Measurements from ENCODE around the gene RGS19. TPM values are rescaled to one million over a fixed set of nuclear protein-coding genes. Genes with fewer than 3 reads are reported as not detected.

Gene RGS19
- total RNA-seq, 1 experiment from 2014 or later, result 18.5 TPM

DNA sequence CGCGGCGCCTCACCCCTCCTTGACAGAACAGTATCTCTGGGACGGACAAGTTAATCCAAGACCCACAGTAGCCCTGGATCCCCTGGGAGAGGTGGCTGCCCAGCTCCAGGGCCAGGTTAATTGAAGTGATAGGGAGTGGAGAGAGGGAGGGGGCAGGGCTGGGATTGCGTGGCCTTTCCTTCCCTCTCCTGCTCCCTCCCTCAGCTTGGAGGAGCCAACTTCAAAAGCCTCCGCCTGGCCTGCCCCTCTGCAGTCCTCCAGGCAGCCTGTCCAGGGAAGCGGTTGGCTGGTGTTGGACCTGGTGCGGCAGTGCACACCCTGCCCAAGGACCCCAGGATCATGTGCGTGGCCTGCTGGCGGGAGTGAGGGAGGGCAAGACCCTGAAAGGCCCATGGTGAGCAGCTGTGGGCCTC lies 43.4 kb downstream of the RGS19 start, which contains the start of gene C20orf204:
Gene C20orf204 (plus strand): TSS at position 250 of the 413 bp plus-strand sequence. CDS start 142 bp downstream, at position 392.
- no peak for DNase-seq (ENCODE audit: low spot score)

DNA sequence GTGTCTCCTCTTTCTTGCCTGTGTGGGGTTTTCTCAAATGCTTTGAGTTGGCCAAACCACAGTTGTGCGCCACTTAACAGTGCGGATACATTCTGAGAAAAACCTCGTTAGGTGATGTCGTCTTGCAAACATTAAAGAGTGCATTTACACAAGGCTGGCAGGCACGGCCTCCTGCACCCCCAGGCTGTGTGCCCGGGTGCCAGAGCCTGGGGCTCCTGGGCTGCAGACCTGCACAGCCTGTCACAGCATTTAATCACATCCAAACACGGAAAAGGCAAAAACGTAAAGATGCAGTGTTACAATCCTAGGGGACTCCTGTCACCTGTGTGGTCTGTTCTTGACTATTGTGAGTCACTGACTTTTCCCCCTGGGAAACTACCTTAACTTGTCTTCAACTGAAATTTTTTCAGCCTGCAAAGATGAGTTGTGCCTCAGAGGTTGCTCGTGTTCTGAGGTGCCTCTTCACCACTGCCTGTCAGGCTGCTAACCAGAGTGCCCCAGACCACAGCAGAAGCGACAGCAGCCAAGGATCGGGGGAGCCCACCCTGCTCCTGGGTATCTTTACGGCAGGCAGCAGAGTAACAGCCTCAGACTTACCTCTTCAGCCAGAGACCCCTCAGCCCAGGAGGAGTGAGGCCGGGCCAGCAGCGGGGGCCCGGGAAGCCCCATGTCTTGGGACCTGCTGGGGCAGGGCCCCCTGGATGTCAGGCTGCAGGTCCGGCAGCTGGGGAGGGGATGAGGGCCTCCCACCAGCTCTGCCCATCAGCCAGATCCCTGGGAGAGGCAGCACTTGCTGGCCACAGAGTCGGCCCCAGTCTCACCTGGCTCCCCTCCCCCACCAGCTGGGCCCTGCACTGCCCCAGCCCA lies 44.0 kb downstream of the RGS19 start:
- no peak for DNase-seq (ENCODE audit: low spot score)

DNA sequence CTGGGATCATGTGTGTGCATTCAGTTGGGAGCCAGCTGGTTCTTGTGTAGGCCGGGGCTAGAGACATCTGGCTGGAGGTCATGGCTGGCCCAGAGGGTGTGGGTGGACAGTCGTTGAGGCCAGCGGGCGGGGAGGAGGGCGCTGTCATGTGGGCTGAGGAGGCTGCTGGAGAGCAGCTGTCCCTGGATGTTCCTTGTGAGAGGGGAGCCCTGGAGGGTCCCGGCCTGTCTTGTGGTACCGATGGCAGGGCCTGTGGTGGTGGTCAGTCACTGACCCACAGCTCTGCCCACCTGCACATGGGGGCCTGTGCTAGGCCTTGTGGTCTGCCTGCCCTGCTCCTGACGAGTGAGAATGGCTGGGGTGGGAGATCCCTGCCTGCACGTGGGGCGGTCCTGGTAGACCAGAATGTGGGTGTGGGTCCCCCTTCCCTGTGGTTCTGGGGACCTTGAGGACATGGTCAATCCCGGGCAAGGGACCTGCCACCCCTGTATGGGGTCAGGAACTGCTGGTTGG lies 45.3 kb downstream of the RGS19 start:
- DNase-seq (ENCODE audit: low spot score), result no peak

DNA sequence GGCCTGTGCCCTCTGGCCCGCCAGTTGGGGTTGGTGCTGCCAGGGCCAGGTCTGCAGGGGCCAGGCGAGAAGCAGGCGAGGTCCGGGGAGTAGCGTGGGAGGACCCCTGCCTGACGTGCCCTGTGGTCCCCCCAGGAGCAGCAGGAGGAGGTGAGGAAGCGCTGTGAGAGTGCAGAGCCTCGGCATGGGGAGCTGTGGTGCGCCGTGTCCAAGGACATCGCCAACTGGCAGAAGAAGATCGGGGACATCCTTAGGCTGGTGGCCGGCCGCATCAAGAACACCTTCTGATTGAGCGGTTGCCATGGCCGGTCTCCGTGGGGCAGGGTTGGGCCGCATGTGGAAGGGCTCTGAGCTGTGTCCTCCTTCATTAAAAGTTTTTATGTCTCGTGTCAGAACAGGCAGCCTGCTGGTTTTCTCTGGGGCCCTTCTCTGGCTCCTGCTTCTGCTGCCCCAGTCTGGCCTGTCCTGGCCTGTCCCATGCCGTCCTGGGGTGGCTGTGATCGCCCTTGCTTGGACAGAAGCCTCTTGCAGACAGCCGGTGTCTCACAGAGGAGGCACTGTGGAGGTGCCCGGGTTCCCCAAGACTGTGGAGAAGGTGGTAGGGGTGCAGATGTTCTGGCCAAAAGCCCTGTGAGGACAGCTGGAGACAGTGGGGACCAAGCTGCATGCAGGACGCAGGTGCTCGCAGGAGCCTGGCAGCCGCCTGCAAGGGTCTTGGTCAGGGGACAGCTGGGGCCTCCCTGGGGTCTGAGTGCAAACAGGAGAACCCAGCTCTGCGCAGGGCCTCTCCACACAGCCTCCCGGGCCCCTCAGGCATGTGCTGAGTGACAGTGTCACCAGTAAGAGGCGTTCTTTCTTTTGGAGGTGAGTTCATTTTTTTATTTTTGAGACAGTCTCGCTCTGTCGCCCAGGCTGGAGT lies 46.4 kb downstream of the RGS19 start:
- no peak for DNase-seq (ENCODE audit: low spot score)

DNA sequence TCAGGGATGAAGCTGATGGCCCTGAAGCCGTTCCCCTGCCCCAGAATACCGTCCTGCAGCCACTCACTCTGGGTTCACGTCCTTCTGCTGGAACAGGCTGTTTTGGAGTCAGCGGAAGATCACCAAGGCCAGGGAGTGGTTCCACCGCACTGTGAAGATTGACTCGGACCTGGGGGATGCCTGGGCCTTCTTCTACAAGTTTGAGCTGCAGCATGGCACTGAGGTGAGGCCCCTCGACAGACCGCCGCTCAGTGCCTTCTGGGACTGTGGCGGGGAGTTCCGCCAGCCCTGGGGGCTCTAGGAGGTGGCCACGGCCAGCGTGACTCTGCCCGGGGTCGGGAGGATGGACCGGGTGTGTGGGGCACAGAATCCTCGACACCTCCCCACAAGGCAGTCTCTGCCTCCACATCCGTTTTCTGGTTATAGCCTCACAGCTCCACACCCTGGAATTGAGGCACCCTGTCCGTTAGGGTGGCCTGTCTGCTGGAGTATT lies 47.5 kb downstream of the RGS19 start:
- no peak for DNase-seq (ENCODE audit: low spot score)

DNA sequence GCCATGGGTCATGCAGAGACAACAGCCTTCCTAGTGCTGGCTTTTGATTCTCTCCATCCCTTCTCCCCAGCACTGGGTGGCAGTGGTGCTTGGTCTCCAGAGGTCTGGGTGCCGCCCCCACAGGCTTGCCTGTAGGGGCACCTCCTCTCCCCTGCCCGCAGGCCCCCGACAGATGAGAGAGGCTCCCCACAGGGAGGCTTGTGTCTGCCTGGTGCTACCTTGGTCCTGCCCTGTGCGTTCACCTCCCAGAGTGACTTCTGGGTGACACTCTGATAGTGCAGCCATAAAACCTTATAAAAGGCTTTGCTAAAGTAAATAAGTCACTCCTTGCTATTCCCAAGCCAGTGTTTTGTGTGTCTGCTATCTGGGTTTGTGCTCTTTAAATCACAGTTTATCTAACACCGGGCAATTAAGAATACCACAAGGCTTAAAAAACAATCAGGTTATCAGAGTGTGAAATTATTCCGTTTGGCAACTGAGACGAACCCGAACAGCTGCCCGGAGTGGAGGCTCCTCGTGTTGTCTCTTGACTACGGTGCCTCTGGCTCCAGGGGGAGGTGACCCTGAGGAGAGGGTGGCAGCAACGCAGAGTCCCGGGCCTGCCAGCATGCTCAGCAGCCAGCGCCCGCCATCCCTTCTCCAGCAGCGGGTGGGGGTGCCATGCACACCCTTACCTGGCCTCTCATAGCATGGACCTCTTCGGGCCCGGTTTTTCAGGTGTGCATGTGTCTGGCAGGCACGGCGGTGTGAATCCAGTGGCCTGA lies 48.8 kb downstream of the RGS19 start:
- no peak for DNase-seq (ENCODE audit: low spot score)

DNA sequence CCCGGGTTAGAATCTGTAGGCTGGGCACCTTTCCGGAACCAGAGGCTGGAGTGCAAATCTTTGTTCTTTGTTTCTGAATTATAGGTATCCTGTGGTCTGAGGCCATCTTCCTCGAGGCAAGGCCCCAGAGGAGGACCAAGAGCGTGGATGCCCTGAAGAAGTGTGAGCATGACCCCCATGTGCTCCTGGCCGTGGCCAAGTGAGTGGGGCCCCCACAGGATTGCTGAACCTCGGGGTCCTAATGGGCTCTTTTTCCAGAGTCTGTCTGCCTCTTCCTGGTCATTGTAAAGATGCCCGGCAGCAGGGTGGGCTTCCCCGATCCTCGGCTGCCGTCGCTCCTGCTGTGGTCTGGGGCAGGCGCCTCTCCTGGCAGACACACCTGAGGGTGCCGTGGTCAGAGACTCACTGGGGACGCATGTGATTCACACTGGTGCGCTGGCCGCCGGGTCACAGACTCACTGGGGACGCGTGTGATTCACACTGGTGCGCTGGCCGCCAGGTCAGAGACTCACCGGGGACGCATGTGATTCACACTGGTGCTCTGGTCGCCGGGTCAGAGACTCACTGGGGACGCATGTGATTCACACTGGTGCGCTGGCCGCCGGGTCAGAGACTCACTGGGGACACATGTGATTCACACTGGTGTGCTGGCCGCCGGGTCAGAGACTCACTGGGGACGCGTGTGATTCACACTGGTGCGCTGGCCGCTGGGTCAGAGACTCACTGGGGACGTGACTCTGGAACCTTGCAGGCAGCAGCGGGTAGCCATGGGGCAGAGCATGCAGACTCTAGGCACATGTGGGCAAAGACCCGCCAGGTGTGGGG lies 49.8 kb downstream of the RGS19 start:
- DNase-seq (ENCODE audit: low spot score), result no peak

DNA sequence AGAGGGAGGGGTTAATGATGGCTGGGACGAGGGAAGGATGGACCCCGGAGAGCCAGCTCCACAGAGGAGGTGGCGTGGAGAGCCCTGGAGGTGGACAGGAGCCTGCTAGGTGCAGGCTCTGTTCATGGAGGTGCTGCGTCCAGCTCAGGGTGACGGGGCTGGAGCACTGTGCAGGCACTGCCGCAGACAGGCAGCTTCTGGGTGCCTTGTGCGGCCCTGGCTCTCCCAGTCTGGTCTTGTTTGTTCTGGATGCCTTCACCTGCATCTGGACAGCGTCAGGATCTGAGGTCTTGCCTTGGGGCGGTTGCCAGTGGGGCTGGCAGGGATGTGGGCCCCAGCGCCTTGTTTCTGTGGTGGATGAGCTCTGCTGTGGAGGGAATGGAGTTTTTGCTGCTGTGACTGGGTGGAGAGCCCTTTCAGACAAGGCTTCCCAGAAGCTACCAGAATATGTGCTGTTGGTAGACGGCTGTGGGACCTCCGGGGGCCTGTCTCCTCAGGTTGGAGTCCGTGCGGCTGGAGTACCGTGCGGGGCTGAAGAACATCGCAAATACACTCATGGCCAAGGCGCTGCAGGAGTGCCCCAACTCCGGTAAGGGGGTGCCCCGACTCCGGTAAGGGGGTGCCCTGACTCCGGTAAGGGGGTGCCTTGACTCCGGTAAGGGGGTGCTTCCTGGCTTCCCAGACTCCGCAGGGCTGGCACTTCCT lies 51.2 kb downstream of the RGS19 start:
- DNase-seq (ENCODE audit: low spot score), result no peak

DNA sequence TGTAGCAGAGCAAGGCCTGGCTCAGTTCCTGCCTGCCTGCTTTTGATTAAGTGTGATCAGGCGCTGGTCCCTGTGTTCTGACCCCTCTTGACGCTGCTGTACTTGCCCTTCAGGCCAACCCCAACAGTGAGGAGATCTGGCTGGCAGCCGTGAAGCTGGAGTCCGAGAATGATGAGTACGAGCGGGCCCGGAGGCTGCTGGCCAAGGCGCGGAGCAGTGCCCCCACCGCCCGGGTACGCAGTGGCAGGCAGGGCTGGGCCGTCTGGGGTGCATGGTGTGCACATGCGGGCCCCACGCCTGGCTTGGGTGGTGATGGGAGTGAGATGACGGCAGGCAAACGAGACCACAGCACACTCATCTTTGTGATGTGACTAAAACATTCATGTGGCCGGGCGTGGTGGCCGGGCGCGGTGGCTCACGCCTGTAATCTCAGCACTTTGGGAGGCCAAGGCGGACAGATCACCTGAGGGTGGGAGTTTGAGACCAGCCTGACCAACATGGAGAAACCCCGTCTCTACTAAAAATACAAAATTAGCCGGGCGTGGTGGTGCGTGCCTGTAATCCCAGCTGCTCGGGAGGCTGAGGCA lies 53.4 kb downstream of the RGS19 start:
- no peak for DNase-seq (ENCODE audit: low spot score)

DNA sequence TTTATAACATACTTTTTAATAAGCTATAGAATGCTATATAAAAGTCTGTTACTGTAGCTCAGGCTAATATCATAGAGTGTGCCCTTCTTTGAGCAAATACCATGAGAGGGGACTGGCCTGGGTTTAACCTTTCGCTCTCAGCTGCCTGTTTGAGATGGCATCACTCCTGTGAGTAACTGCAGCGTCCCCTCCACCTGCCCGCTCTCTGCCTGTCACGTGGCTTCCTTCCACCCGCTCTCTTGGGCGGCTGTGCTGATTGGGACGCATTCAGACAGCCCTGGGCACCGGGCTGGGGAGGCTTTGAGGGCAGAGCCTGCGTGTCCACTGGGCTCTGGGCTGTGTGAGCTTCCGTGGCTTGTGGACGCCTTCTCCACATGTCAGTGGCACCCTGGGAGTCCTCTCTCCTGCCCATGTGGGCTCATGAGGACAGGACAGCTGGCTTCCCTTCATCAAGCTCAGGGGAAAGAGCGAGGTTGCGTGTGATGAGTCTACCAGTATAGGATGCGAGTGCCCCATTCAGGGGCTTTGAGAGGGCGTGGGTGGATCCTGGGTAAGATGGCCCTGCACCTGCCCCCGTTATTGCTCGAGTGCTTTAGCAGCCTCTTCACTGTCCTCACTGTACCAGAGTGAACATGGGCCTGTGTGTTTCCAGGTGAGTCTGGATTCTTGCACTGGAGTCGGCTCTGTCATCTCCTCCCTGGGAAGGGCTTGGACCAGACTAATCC lies 54.1 kb downstream of the RGS19 start:
- no peak for DNase-seq (ENCODE audit: low spot score)

DNA sequence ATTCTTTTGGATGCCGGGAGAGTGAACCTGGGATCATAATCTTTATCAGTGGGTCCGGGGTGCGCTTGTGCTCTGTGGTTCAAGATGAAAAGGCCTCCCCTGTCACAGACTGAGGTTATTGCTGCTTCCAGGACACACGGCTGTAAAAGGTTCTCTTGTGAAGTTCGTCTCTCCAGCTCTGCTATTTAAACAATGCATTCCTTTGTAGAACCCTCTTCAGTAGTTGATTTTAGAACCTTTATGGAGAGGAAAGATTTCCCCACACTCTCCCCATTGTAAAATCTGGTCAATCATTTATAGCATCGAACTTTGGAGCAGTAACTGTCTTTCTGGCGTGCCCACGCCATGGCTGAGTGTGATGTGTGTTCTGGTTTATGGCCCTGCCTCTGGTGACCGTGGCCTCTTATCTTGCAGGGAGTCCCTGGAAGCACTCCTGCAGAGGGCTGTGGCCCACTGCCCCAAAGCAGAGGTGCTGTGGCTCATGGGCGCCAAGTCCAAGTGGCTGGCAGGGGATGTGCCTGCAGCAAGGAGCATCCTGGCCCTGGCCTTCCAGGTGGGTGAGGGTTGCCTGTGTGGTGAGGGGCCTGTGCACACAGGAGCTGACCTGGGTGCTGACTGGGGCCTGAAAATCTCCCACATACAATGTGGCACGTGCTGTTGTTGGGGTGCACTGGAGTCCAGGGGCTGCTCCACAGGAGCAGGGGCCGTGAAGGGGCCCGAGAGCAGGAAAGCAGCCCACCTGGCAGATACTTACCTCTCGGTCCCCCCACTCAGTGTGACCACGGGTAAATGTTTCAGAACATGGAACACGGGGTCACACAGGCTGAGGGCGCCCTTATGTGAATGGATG lies 55.0 kb downstream of the RGS19 start:
- DNase-seq (ENCODE audit: low spot score), result no peak

DNA sequence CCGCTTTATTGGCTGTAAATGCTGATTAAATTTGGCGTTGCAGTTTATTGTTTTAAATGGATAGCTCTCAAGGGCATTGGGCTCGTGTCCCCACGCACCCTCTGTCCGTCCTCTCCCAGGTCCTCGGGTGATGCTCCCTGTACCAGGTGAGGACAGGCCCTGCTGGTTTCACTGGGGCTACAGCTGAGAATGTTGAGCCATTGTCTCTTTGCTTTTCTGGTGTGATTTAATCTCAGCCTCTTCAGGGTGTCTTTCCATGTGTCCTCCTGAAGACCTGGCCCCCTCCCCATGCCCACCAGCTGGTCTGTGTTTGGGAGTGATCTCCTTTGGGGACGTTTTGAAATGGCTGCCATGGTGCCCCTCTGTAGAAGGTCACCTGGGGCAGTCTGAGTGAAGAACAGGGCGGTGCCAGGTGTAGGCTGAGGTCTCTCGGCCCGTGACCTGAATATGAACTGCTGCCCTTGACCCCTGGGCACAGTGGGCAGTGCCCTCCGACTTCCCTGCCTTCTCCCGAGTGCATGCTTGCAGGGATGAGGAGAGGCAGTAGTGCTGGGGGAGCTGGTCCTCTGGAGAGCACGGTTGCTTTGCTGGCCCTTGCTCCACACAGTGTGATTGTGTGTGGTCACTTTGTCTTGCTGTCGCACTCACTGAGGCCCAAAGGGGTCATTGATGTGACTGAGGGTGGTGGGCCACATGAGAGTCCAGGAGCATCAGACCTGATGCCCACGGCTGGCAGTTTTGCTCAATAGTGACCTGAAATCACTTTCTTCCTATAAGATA lies 55.8 kb downstream of the RGS19 start:
- DNase-seq (ENCODE audit: low spot score), result no peak

Other genes starting within 250 kb of the RGS19 start
- gene ZBTB46, start 248.3 kb downstream of the RGS19 start, total RNA-seq (2014; rRNA removed; shearing (Covaris generic)), result 0.68 and 3.1 TPM in 2 replicates
- not detected in 2 replicates for gene ABHD16B, start 218.0 kb downstream of the RGS19 start, total RNA-seq (2014; rRNA removed; shearing (Covaris generic))
- gene TPD52L2, start 214.2 kb downstream of the RGS19 start, total RNA-seq (2014; rRNA removed; shearing (Covaris generic)), result 44.7 and 56.7 TPM in 2 replicates
- gene DNAJC5, start 184.4 kb downstream of the RGS19 start, total RNA-seq (2014; rRNA removed; shearing (Covaris generic)), result 16.1 and 21.0 TPM in 2 replicates
- gene UCKL1, start 123.1 kb downstream of the RGS19 start, total RNA-seq (2014; rRNA removed; shearing (Covaris generic)), result 14.1 and 16.1 TPM in 2 replicates
- 2.2 and 4.4 TPM in 2 replicates for gene ZNF512B, start 109.6 kb downstream of the RGS19 start, total RNA-seq (2014; rRNA removed; shearing (Covaris generic))
- gene SAMD10, start 99.9 kb downstream of the RGS19 start, total RNA-seq (2014; rRNA removed; shearing (Covaris generic)), result not detected in 2 replicates
- 35.9 and 36.5 TPM in 2 replicates for gene PRPF6, start 98.4 kb downstream of the RGS19 start, total RNA-seq (2014; rRNA removed; shearing (Covaris generic))
- gene C20orf204, start 43.3 kb downstream of the RGS19 start, total RNA-seq (2014; rRNA removed; shearing (Covaris generic)), result 0.08 TPM in 1 of 2 replicates, not detected in the other
- gene SOX18, start 29.9 kb downstream of the RGS19 start, total RNA-seq (2014; rRNA removed; shearing (Covaris generic)), result 0.19 TPM in 1 of 2 replicates, not detected in the other
- gene TCEA2, start 16.3 kb downstream of the RGS19 start, total RNA-seq (2014; rRNA removed; shearing (Covaris generic)), result 40.6 and 41.7 TPM in 2 replicates
- 0.23 and 0.97 TPM in 2 replicates for gene OPRL1, start 564 bp upstream of the RGS19 start, total RNA-seq (2014; rRNA removed; shearing (Covaris generic))
- 0.60 TPM in 1 of 2 replicates, not detected in the other for gene LKAAEAR1, start 4.9 kb upstream of the RGS19 start, total RNA-seq (2014; rRNA removed; shearing (Covaris generic))
- gene NPBWR2, start 28.0 kb upstream of the RGS19 start, total RNA-seq (2014; rRNA removed; shearing (Covaris generic)), result not detected in 2 replicates
- gene MYT1, start 84.9 kb upstream of the RGS19 start, total RNA-seq (2014; rRNA removed; shearing (Covaris generic)), result 0.27 and 1.5 TPM in 2 replicates
- 23.7 and 25.5 TPM in 2 replicates for gene PCMTD2, start 176.2 kb upstream of the RGS19 start, total RNA-seq (2014; rRNA removed; shearing (Covaris generic))

Data from H4 (cell line).